NCI-H345 treated with DMSO at 0.1 percent for 48 hours (cell line): ENCODE measurements around the gene CRACR2A.

Source experiments
- DNase-seq: peaks from one replicate; lab custom pipeline; 2025; ENCODE audit not compliant: unreplicated experiment; lab: John Stamatoyannopoulos, UW

The CRACR2A gene

GRCh38 chr12:3600039-3600720, 152.7 kb downstream of the CRACR2A start:
- no peak for DNase-seq

- no peak for DNase-seq
Observed at GRCh38 chr12:3598896-3599860, 153.7 kb downstream of the CRACR2A start.

GRCh38 chr12:3597526-3598210, 155.2 kb downstream of the CRACR2A start:
- DNase-seq, result no peak

GRCh38 chr12:3596703-3597415, 156.1 kb downstream of the CRACR2A start:
- no peak for DNase-seq

- DNase-seq, result no peak
Observed at GRCh38 chr12:3595721-3596120, 157.2 kb downstream of the CRACR2A start.

- no peak for DNase-seq
Observed at GRCh38 chr12:3594966-3595365, 157.9 kb downstream of the CRACR2A start.

GRCh38 chr12:3593906-3594483, 158.9 kb downstream of the CRACR2A start:
- DNase-seq, result no peak

- no peak for DNase-seq
Observed at GRCh38 chr12:3592856-3593625, 159.9 kb downstream of the CRACR2A start.

- DNase-seq, result no peak
Observed at GRCh38 chr12:3589745-3590144, 163.2 kb downstream of the CRACR2A start.

GRCh38 chr12:3587402-3588013, 165.4 kb downstream of the CRACR2A start:
- peak; percentile 67 for DNase-seq

GRCh38 chr12:3583656-3584334, 169.1 kb downstream of the CRACR2A start:
- no peak for DNase-seq

- no peak for DNase-seq
Observed at GRCh38 chr12:3580094-3580749, 172.7 kb downstream of the CRACR2A start.

GRCh38 chr12:3579446-3580093, 173.3 kb downstream of the CRACR2A start:
- DNase-seq, result no peak

- DNase-seq, result no peak
Observed at GRCh38 chr12:3578557-3578956, 174.4 kb downstream of the CRACR2A start.

GRCh38 chr12:3576891-3577290, 176.0 kb downstream of the CRACR2A start:
- DNase-seq, result no peak

- DNase-seq, result no peak
Observed at GRCh38 chr12:3574986-3575385, 177.9 kb downstream of the CRACR2A start.

GRCh38 chr12:3572560-3572959, 180.3 kb downstream of the CRACR2A start:
- no peak for DNase-seq

- DNase-seq, result no peak
Observed at GRCh38 chr12:3571724-3572123, 181.2 kb downstream of the CRACR2A start.
